ENCODE measurements around the gene DPP7.

The DPP7 gene

DNA sequence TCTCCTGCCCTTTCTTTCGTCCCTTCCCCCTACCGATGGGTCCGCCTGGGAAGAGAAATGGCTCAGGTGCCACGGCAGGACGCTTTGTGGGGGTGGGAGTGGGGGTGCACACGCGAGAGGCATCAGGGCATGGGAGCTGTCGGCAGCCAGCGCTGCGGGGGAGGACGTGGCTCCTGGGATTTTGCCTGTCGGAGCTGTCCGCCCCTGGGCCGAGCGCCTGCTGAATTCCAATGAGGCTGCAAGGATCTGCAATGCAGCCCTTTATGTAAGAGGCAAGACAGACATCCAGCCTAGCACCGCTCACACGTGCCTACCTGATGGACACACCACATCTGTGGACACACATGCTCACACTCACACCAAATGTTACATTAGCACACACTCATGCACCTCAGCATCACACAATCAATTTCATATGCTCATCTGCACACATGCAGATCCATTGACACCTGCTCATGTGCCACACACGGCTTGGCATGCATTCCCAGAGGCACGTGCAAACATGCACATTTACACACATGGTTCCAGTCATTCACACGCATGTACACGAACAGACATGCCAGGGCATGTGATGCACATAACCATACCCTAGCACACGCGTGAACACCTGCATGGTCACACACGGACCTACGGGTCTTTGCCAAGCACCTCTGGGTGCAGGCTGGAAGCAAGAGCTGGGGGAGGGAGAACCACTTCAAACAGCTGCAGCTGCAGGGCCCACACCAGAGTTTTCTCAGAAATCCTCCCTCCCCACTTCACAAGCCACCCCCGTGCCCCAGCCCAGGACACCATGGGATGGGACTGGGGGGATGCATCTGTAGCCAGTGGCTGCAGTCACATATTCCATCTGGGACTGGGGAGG is 25.8 kb upstream of the DPP7 start:
- H3K4me1 ChIP-seq (ENCODE audit: control insufficient read depth, insufficient read depth, low read length) = peaks cover 2% of the 10 kb centered on the region; the same call in 1 of the 2 replicates
- TF ChIP-seq EGR2 (tag by site-specific recombination; IDR thresholded peaks at IDR 0.05; ENCODE audit: low read depth) (peak; percentile 52; the same call in 1 of the 2 replicates), HOXC10 (CRISPR knock-in tag; IDR thresholded peaks at IDR 0.05) (no peak)
- TF ChIP-seq, protein P1, sequence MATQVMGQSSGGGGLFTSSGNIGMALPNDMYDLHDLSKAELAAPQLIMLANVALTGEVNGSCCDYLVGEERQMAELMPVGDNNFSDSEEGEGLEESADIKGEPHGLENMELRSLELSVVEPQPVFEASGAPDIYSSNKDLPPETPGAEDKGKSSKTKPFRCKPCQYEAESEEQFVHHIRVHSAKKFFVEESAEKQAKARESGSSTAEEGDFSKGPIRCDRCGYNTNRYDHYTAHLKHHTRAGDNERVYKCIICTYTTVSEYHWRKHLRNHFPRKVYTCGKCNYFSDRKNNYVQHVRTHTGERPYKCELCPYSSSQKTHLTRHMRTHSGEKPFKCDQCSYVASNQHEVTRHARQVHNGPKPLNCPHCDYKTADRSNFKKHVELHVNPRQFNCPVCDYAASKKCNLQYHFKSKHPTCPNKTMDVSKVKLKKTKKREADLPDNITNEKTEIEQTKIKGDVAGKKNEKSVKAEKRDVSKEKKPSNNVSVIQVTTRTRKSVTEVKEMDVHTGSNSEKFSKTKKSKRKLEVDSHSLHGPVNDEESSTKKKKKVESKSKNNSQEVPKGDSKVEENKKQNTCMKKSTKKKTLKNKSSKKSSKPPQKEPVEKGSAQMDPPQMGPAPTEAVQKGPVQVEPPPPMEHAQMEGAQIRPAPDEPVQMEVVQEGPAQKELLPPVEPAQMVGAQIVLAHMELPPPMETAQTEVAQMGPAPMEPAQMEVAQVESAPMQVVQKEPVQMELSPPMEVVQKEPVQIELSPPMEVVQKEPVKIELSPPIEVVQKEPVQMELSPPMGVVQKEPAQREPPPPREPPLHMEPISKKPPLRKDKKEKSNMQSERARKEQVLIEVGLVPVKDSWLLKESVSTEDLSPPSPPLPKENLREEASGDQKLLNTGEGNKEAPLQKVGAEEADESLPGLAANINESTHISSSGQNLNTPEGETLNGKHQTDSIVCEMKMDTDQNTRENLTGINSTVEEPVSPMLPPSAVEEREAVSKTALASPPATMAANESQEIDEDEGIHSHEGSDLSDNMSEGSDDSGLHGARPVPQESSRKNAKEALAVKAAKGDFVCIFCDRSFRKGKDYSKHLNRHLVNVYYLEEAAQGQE (tag by site-specific recombination; IDR thresholded peaks at IDR 0.05) = peak; percentile 68
- ChIA-PET CTCF (interaction anchor here (0.6 to 0.8 kb wide), 2 partner anchors 25 to 574 kb away, joined by 3 read pairs; no protein-coding TSS in a partner anchor), POLR2A (interaction anchor here (0.5 to 4.0 kb wide), 7 partner anchors 10 to 167 kb away, joined by 3 to 26 read pairs (median 5); partner anchors contain the start of genes TPRN and TUBB4B)
- H3K4me3 ChIP-seq (ENCODE audit: low read depth, low read length) = no peak overlapping the region
- H3K36me3 ChIP-seq (ENCODE audit: control insufficient read depth in 2 of 2, insufficient read depth in 1 of 2, low read length in 2 of 2) = no peaks in the 10 kb centered on the region
- H3K9me3 ChIP-seq (ENCODE audit: control insufficient read depth, insufficient read depth, low read depth, low read length) = no peaks in the 10 kb centered on the region
- H3K27ac ChIP-seq (ENCODE audit: extremely low read depth, low read depth, low read length) = no peak overlapping the region

DNA sequence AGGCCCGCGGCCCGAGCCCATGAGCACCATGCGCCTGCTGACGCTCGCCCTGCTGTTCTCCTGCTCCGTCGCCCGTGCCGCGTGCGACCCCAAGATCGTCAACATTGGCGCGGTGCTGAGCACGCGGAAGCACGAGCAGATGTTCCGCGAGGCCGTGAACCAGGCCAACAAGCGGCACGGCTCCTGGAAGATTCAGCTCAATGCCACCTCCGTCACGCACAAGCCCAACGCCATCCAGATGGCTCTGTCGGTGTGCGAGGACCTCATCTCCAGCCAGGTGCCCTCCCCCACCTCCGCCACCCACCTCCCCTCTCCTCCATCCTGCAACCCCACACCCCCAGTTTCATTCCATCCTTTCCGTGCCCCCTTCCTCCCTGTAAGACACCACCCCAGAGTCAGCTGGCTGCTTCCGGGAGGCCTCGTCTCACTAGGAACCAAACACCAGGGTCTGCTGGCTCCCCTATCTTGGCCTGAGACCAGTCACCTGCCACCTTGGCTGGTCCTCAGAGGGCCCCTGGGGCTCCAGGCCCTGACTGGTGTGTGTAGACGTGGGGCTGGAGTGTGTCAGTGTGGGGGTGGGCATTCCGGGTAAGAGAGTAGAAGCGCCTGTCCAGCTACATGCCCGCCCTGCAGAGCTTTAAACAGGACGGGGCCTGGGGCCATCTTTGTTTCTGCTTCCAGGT is 25.1 kb upstream of the DPP7 start:
- H3K9me3 ChIP-seq (ENCODE audit: control insufficient read depth, insufficient read depth, low read depth, low read length) = no peaks in the 10 kb centered on the region
- ChIA-PET POLR2A (interaction anchor here (0.6 to 4.0 kb wide), 4 partner anchors 10 to 101 kb away, joined by 3 to 26 read pairs (median 9); partner anchors contain the start of genes TPRN and TUBB4B), CTCF (interaction anchor here (0.6 to 0.8 kb wide), 2 partner anchors 25 to 575 kb away, joined by 3 read pairs; no protein-coding TSS in a partner anchor)
- peaks cover 2% of the 10 kb centered on the region; the same call in 1 of the 2 replicates for H3K4me1 ChIP-seq (ENCODE audit: control insufficient read depth, insufficient read depth, low read length)
- H3K4me3 ChIP-seq (ENCODE audit: low read depth, low read length) = no peak overlapping the region
- H3K36me3 ChIP-seq (ENCODE audit: control insufficient read depth in 2 of 2, insufficient read depth in 1 of 2, low read length in 2 of 2) = no peaks in the 10 kb centered on the region
- H3K27ac ChIP-seq (ENCODE audit: extremely low read depth, low read depth, low read length) = no peak overlapping the region
- TF ChIP-seq ZNF549 (tag by site-specific recombination; IDR thresholded peaks at IDR 0.05) = no peak
- TF ChIP-seq SCRT1 (tag by site-specific recombination; IDR thresholded peaks at IDR 0.05; ENCODE audit: borderline replicate concordance) = no peak
- no peak for TF ChIP-seq ZSCAN23 (tag by site-specific recombination; IDR thresholded peaks at IDR 0.05)
- TF ChIP-seq ZNF560 (tag by site-specific recombination; IDR thresholded peaks at IDR 0.05; ENCODE audit: borderline replicate concordance) = no peak
- no peak for TF ChIP-seq ZNF677 (tag by site-specific recombination; IDR thresholded peaks at IDR 0.05)
- TF ChIP-seq ZNF404 (tag by site-specific recombination; IDR thresholded peaks at IDR 0.05) = no peak
- no peak for TF ChIP-seq SETDB1 (IDR thresholded peaks at IDR 0.05; ENCODE audit: insufficient read length, low read length)
- TF ChIP-seq GLIS2 (tag by site-specific recombination; IDR thresholded peaks at IDR 0.05) = no peak
- TF ChIP-seq, protein P2, sequence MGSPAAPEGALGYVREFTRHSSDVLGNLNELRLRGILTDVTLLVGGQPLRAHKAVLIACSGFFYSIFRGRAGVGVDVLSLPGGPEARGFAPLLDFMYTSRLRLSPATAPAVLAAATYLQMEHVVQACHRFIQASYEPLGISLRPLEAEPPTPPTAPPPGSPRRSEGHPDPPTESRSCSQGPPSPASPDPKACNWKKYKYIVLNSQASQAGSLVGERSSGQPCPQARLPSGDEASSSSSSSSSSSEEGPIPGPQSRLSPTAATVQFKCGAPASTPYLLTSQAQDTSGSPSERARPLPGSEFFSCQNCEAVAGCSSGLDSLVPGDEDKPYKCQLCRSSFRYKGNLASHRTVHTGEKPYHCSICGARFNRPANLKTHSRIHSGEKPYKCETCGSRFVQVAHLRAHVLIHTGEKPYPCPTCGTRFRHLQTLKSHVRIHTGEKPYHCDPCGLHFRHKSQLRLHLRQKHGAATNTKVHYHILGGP (tag by site-specific recombination; IDR thresholded peaks at IDR 0.05) = no peak
- no peak for TF ChIP-seq IKZF3 (tag by site-specific recombination; IDR thresholded peaks at IDR 0.05)
- no peak for TF ChIP-seq MYNN (tag by site-specific recombination; IDR thresholded peaks at IDR 0.05; ENCODE audit: borderline replicate concordance)
- TF ChIP-seq, protein P3, sequence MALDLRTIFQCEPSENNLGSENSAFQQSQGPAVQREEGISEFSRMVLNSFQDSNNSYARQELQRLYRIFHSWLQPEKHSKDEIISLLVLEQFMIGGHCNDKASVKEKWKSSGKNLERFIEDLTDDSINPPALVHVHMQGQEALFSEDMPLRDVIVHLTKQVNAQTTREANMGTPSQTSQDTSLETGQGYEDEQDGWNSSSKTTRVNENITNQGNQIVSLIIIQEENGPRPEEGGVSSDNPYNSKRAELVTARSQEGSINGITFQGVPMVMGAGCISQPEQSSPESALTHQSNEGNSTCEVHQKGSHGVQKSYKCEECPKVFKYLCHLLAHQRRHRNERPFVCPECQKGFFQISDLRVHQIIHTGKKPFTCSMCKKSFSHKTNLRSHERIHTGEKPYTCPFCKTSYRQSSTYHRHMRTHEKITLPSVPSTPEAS (tag by site-specific recombination; IDR thresholded peaks at IDR 0.05) = no peak
- TF ChIP-seq, protein P4, sequence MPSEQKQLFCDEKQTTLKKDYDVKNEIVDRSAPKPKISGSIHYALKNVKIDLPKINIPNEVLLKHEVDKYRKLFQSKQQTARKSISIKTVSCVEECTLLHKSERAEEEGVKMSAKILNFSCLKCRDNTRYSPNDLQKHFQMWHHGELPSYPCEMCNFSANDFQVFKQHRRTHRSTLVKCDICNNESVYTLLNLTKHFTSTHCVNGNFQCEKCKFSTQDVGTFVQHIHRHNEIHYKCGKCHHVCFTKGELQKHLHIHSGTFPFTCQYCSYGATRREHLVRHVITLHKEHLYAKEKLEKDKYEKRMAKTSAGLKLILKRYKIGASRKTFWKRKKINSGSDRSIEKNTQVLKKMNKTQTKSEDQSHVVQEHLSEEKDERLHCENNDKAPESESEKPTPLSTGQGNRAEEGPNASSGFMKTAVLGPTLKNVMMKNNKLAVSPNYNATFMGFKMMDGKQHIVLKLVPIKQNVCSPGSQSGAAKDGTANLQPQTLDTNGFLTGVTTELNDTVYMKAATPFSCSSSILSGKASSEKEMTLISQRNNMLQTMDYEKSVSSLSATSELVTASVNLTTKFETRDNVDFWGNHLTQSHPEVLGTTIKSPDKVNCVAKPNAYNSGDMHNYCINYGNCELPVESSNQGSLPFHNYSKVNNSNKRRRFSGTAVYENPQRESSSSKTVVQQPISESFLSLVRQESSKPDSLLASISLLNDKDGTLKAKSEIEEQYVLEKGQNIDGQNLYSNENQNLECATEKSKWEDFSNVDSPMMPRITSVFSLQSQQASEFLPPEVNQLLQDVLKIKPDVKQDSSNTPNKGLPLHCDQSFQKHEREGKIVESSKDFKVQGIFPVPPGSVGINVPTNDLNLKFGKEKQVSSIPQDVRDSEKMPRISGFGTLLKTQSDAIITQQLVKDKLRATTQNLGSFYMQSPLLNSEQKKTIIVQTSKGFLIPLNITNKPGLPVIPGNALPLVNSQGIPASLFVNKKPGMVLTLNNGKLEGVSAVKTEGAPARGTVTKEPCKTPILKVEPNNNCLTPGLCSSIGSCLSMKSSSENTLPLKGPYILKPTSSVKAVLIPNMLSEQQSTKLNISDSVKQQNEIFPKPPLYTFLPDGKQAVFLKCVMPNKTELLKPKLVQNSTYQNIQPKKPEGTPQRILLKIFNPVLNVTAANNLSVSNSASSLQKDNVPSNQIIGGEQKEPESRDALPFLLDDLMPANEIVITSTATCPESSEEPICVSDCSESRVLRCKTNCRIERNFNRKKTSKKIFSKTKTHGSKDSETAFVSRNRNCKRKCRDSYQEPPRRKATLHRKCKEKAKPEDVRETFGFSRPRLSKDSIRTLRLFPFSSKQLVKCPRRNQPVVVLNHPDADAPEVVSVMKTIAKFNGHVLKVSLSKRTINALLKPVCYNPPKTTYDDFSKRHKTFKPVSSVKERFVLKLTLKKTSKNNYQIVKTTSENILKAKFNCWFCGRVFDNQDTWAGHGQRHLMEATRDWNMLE (tag by site-specific recombination; conservative IDR thresholded peaks at IDR 0.05; ENCODE audit: low read depth) = no peak
- TF ChIP-seq ZNF670 (tag by site-specific recombination; IDR thresholded peaks at IDR 0.05; ENCODE audit: low read depth) = no peak
- TF ChIP-seq ZNF157 (tag by site-specific recombination; IDR thresholded peaks at IDR 0.05) = no peak
- TF ChIP-seq, protein P5, sequence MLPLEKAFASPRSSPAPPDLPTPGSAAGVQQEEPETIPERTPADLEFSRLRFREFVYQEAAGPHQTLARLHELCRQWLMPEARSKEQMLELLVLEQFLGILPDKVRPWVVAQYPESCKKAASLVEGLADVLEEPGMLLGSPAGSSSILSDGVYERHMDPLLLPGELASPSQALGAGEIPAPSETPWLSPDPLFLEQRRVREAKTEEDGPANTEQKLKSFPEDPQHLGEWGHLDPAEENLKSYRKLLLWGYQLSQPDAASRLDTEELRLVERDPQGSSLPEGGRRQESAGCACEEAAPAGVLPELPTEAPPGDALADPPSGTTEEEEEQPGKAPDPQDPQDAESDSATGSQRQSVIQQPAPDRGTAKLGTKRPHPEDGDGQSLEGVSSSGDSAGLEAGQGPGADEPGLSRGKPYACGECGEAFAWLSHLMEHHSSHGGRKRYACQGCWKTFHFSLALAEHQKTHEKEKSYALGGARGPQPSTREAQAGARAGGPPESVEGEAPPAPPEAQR (tag by site-specific recombination; IDR thresholded peaks at IDR 0.05) = no peak
